Peyer's patch (tissue), 4 donors: ENCODE measurements around the gene PRPF4. TPM values are rescaled to one million over a fixed set of nuclear protein-coding genes. Genes with fewer than 3 reads are reported as not detected.

Experiments
- DNase-seq, 3 donors: peaks; one replicate each; pipeline ENCODE4 v3.0.0-alpha.2; 2017 to 2019
- H3K27ac ChIP-seq, 4 donors: fragments of 200-600 bp; sonication (generic); one replicate each; pipeline ENCODE4 v1.5.1; 2016 to 2019
- H3K27me3 ChIP-seq, 2 donors: fragments of 200-600 bp; sonication (generic); one replicate each; pipeline ENCODE4 v1.5.1; 2019
- H3K36me3 ChIP-seq, 3 donors: fragments of 200-600 bp; sonication (generic); one replicate each; pipeline ENCODE4 v1.5.1; 2016 to 2019
- H3K4me1 ChIP-seq, 4 donors: fragments of 200-600 bp; sonication (generic); one replicate each; pipeline ENCODE4 v1.5.1; 2016 to 2019
- H3K4me3 ChIP-seq, 4 donors: fragments of 200-600 bp; sonication (generic); 1 replicate in 3 of 4; 2 replicates in 1 of 4; pipeline ENCODE4 v1.5.1; 2016 to 2019; ENCODE audit warnings: mild to moderate bottlenecking in 1 of 4
- H3K9me3 ChIP-seq, 4 donors: fragments of 200-600 bp; sonication (generic); one replicate each; pipeline ENCODE4 v1.5.1; 2016 to 2019; ENCODE audit warnings: mild to moderate bottlenecking in 1 of 4
- POLR2A ChIP-seq, 2 donors: fragments of 450-650 bp; IDR thresholded peaks; one replicate each; pipeline ENCODE4 v1.5.1; 2017; ENCODE audit warnings: antibody characterized with exemption in 2 of 2, mild to moderate bottlenecking in 2 of 2, moderate library complexity in 2 of 2
- total RNA-seq, 4 donors: library from RNA; depleted of rRNA; stranded (reverse); fragments of >200 nt; gene quantifications; one replicate each; pipeline ENCODE4 v1.1.0, GENCODE V29; 2016
- TF ChIP-seq, protein P1 (sequence below), 6 experiments: fragments of 450-650 bp in 4 of 6; fragments of 200-600 bp in 2 of 6; sonication (generic) in 1 of 6; IDR thresholded peaks; one replicate each; pipeline ENCODE4 v1.5.1; 2017 to 2019; ENCODE audit warnings: antibody characterized with exemption in 6 of 6, mild to moderate bottlenecking in 3 of 6, moderate library complexity in 1 of 6

The PRPF4 gene
- total RNA-seq, 4 donors from 2014 or later = 11.4 to 33.0 (median 19.5) TPM

DNA sequence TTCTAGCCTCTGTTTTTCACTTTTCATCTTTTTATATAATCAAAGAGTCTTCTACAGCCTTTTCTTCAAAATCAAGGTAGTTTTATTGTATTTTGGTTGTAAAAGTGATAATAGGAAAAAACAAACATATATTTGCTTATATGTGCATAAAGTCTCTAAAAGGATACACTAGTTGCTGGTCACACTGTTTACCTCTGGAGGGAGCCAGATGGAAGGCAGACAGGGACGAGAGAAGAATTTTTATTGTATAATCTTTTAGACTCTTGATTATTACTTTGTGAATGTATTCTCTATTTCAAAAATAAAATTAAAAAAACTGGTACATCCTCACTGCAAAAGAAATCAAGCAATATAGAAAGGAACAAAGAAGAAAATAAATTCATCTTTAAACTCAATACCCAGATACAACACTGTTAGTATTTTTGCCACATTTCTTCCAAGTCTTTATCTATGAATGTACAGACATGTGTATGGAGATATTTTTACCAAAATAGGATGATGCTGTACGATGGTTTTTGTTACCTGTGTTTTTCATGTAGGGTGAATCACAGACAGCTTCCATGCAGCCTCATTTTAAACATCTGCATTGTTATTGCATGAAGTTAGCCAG, 33.9 kb downstream of the PRPF4 start:
- DNase-seq = peak in 1 of 3 donors; percentile 73
- no peaks in the 10 kb centered on the region for H3K4me1 ChIP-seq
- H3K9me3 ChIP-seq = no peaks in the 10 kb centered on the region
- no peak overlapping the region for H3K27ac ChIP-seq
- TF ChIP-seq POLR2A (IDR thresholded peaks at IDR 0.05) = no peak
- TF ChIP-seq, protein P1, sequence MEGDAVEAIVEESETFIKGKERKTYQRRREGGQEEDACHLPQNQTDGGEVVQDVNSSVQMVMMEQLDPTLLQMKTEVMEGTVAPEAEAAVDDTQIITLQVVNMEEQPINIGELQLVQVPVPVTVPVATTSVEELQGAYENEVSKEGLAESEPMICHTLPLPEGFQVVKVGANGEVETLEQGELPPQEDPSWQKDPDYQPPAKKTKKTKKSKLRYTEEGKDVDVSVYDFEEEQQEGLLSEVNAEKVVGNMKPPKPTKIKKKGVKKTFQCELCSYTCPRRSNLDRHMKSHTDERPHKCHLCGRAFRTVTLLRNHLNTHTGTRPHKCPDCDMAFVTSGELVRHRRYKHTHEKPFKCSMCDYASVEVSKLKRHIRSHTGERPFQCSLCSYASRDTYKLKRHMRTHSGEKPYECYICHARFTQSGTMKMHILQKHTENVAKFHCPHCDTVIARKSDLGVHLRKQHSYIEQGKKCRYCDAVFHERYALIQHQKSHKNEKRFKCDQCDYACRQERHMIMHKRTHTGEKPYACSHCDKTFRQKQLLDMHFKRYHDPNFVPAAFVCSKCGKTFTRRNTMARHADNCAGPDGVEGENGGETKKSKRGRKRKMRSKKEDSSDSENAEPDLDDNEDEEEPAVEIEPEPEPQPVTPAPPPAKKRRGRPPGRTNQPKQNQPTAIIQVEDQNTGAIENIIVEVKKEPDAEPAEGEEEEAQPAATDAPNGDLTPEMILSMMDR (IDR thresholded peaks at IDR 0.05) = peak in 4 of 6 experiments; percentile 65 to 88 (median 81)
- no peak overlapping the region for H3K4me3 ChIP-seq
- no peaks in the 10 kb centered on the region for H3K27me3 ChIP-seq
- H3K36me3 ChIP-seq = no peaks in the 10 kb centered on the region

GRCh38 chr9:113310538-113310937, 35.1 kb downstream of the PRPF4 start:
- Histone ChIP-seq H3K27me3 (no peaks in the 10 kb centered on the region), H3K36me3 (no peaks in the 10 kb centered on the region), H3K4me1 (no peaks in the 10 kb centered on the region), H3K9me3 (no peaks in the 10 kb centered on the region), H3K4me3 (no peak overlapping the region), H3K27ac (no peak overlapping the region)
- no peak for TF ChIP-seq POLR2A (IDR thresholded peaks at IDR 0.05)
- no peak for DNase-seq

DNA sequence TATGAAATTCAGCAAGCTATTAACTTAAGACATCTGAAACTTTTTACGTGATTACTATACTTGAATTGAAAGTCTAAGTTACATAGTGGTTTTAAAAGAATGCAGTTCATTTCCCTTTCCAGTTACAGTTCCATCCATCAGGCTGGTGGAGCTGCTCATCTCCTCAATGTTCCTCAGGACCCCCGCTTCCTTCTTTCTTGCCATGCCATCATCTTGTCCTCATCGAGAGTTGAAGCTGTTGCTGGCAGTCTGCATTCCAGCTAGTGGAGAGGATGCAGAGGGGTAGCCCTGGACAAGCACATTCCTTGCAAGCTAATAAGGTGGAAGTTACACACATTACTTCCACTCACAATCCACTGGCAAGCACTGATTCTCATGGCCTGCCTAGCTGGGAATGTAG, 36.5 kb downstream of the PRPF4 start:
- Histone ChIP-seq H3K4me3 (no peak overlapping the region), H3K36me3 (no peaks in the 10 kb centered on the region), H3K27me3 (no peaks in the 10 kb centered on the region), H3K9me3 (no peaks in the 10 kb centered on the region), H3K4me1 (no peaks in the 10 kb centered on the region), H3K27ac (no peak overlapping the region)
- TF ChIP-seq, protein P1 (IDR thresholded peaks at IDR 0.05) = no peak
- DNase-seq = no peak

- Histone ChIP-seq H3K9me3 (no peaks in the 10 kb centered on the region), H3K4me1 (no peaks in the 10 kb centered on the region), H3K27ac (no peak overlapping the region), H3K36me3 (no peaks in the 10 kb centered on the region), H3K4me3 (no peak overlapping the region), H3K27me3 (no peaks in the 10 kb centered on the region)
- no peak for DNase-seq
- TF ChIP-seq POLR2A (IDR thresholded peaks at IDR 0.05) = no peak
- TF ChIP-seq, protein P1 (IDR thresholded peaks at IDR 0.05) = no peak
Measured at GRCh38 chr9:113313261-113313660, 37.8 kb downstream of the PRPF4 start.

GRCh38 chr9:113315231-113315630, 39.8 kb downstream of the PRPF4 start:
- Histone ChIP-seq H3K27ac (no peak overlapping the region), H3K36me3 (no peaks in the 10 kb centered on the region), H3K27me3 (no peaks in the 10 kb centered on the region), H3K9me3 (no peaks in the 10 kb centered on the region), H3K4me1 (no peaks in the 10 kb centered on the region), H3K4me3 (no peak overlapping the region)
- no peak for TF ChIP-seq POLR2A (IDR thresholded peaks at IDR 0.05)
- TF ChIP-seq, protein P1 (IDR thresholded peaks at IDR 0.05) = no peak
- no peak for DNase-seq

DNA sequence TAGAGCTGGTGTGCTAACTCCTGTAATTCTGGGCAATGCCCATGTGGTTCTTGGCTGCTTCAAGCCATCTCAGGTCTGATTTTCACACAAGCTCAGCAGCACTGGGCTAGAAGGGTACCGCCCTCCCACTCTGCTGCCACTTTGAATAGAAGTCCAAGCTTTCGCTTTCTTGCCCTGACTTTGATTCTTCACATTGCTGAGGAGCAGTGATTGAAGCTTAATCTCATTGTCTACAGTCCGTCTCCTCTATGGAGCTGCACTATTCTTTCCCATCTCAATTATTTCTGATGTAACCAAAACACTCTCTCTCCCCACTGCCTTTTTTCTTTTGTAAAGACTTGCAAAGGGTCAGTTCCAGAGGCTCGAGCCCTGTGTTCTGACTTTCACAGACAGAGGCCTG, 40.6 kb downstream of the PRPF4 start:
- H3K4me1 ChIP-seq = no peaks in the 10 kb centered on the region
- DNase-seq = no peak
- H3K27me3 ChIP-seq = no peaks in the 10 kb centered on the region
- H3K27ac ChIP-seq = no peak overlapping the region
- no peaks in the 10 kb centered on the region for H3K36me3 ChIP-seq
- no peak overlapping the region for H3K4me3 ChIP-seq
- H3K9me3 ChIP-seq = no peaks in the 10 kb centered on the region
- TF ChIP-seq POLR2A (IDR thresholded peaks at IDR 0.05) = no peak
- TF ChIP-seq, protein P1 (IDR thresholded peaks at IDR 0.05) = no peak
